Hematopoietic multipotent progenitor cell treated with erythropoietin and hydrocortisone succinate and interleukin-3 and kit ligand, for 6 days (in vitro differentiated cells): ENCODE data around the gene KRT79.

Source experiments
- DNase-seq: peaks from one replicate; pipeline ENCODE4 v3.0.0-alpha.2; 2015

The KRT79 gene

DNA sequence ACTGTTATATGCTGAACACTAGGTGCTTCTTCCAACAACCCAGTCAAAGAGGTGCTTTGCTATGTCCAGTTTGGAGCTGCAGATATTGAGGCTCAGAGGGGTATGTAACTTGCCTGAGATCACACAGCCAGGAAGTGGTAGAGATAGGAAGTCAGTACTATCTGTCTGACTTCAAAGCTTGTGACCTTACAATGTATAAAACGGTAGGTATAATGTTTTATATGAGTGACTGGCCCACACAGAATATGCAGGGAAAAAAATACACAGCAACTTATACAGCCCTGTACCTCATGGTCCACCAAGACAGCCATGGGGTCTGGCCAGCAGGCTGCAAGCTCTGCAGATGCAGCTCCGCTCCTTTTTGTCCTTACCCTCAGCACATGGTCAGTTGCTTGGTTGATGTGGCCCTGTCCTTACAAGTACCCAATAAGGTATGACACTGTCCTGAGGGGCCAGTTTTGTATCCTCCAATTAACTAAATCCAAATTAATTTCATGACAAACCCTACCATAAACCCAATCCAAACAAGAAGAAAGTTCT, 16.3 kb downstream of the KRT79 start:
- no peak for DNase-seq

DNA sequence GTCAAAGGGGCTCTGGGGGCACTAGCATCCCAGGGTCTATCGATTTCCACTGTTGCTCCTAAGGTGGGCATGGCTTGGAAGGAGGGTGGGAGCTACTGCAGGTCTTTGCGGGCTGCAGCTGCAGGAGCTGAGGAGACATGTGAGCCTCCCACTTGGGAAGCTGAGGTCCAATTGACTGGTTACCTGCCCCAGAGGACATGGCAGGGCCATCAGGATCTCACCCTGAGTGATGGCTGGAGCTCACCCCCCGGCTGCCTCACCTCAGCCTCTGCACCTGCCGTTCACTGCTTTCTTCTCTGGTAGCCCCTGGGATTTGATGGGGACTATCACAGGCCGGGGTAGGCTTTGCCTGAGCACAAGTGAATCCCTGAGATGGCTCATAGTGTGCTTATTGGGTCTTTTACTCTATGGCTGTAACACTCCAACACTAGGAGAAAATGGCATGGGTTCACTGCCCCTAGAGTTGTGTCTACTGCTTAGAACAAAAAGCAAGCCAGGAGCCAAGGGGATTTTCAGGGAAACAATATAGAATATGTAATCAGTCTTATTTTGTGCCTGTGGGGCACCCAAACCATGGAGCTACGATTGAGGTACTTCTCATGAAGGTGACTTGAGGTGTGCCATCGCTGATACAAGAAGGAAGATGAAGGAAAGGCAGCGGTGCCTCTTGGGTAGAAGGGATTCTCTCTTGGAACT, 17.0 kb downstream of the KRT79 start:
- no peak for DNase-seq

DNA sequence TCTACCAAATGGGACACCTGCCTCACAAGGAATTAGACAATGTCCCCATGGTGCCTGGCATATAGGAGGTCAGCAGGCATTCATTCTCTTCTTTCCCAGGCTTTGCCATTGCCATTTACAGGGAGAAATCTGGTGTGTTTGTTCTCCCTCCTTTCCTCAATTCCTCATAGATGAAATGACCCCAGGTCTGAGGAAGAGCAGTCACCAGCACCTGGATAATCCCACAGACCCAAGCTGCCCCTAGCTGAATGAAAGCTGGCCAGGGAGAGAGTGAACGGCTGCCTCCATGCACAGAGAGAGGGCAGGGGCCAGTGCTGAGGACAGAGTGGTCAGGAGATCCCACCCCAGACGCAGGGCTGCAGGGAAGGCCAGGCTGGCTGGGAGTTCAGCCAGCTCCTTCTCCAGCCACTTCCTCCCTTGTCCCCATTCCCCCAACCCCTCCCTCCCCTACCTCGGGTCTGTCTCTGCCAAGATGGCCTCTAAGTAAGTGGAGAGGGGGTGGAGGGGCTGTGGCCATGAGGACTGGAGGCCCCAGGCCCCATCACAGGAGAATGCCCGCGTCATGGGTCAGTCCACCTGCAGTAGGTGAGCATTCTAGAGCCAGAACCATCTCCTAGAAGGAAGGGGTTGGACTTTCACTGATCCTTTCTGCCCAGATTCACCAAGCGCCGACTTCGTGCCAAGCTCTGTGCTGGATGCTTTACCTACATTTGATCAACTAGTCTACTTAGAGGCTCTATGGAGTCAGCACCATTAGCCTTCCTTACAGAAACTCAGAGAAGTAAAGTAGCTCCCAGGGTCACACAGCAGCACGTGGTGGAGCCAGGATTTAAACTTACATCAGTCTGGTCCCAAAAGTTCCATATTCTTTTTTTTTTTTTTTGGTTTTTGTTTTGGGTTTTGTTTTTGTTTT, 18.2 kb downstream of the KRT79 start:
- no peak for DNase-seq

DNA sequence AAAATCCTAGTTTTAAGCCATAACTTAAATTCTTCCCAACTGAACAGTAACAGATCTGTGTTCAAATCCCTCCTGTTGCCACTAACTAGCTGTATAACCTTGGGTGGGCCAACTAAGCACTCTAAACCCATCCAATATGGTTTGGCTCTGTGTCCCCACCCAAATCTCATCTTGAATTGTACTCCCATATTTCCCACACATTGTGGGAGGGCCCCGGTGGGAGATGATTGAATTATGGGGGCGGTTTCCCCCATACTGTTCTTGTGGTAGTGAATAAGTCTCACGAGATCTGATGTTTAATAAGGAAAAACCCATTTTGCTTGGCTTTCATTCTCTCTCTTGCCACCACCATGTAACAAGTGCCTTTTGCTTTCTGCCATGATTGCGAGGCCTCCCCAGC, 18.9 kb downstream of the KRT79 start:
- DNase-seq, result no peak

DNA sequence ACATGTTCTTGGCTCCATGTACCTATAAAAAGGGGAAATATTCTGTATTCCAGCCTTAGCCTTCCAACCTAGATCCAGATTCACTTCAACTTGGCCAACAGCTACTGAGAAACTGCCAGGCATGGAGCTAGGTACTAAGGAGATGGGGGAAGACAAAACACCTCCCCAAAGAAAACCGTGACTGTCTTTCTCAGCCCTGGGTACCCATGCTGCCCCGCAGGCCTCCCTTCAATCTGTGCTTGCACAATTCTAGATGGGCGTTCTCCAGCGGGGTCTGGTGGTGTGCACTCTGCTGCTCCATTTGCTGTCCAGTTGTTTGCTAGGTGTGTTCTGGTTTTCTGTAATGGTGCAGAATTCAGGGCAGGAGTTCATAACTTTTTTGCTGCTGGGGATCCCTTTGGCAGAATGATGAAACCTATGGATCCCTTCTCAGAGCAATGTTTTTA, 19.4 kb downstream of the KRT79 start:
- no peak for DNase-seq

DNA sequence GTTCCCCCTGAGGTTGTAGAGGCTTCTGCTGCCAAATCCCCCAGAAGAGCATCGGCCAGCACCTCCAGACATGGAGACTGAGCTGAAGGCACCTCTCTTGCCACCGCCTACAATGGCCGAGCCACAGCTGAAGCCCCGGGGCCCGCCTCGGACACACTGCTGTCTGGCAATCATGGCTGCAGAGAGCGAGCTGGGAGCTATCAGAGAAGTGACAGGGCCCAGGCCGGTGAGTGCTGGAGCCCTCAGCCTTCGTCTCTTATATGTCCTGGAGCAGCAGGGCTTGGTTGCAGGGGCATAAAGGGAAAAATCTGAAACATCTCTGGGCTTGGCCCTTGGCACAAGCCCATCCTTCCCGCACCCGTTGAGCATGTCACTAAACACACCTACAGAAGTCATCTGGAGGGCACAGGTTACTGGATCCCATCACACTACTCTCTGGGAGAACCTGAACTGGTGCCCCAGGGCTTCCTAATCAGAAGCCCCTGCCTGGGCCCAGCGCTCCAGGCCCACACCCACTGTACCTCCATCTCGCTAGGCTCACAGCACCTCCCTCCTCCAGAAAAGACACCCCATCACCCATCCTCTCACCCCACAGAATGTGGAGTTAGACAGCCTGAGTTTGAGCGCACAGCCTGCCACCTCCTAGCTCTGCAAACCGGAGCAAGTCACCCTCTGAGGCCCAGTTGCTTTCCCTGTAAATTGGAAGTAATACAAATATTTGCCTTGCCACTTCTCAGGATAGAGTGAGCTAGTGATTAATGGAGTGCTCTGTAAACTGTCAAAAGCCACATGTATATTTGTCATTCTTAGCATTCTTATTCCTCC, 20.0 kb downstream of the KRT79 start, which contains the start of gene KRT4:
Gene KRT4 (minus strand): TSS at position 232 of the 825 bp plus-strand sequence. CDS start 58 bp downstream, at position 174.
- no peak for DNase-seq

DNA sequence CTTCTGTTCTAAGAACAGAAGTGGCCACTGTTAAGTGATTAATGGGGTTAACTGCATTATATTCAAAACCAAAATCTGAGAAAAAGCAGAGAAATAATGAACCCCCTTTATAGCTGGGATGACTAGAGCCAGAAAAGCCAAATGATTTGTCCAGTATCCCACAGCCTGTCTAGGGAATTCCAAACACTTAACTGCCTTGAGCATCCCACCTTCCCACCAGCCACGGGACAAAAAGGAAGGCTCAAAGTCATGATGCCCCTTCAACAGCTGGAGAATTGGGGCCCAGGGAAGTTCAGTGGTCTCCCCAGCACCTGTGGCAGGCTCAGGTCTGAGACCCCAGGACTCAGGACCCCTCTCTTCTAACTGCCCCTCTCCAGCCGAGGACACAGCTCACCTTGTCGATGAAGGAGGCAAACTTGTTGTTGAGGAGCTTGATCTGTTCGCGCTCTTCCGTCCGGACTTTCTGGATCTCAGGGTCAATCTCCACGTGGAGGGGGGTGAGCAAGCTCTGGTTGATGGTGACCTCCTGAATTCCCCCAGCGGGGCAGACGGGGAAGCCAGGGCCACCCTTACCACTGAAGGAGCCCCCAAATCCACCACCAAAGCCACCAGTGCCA, 20.8 kb downstream of the KRT79 start:
- DNase-seq, result no peak

DNA sequence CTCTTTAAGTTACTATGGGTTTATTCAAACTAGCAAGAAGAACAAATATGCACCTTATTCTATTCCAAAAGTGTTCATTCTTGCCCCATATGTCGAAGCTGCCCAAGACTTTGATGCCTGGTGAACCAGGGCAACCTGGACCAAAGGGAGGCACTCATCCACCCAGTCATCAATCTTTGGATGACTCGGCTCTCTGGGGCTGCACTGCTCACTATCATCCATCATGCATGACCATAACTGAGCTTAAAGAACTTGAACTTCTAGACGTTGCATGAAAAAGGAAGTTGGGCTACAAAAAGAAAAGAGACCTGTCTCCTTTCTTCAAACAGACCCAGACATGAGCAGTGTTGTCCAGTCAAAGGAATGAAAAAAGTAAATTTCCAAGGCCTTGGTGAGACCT, 21.4 kb downstream of the KRT79 start:
- no peak for DNase-seq

DNA sequence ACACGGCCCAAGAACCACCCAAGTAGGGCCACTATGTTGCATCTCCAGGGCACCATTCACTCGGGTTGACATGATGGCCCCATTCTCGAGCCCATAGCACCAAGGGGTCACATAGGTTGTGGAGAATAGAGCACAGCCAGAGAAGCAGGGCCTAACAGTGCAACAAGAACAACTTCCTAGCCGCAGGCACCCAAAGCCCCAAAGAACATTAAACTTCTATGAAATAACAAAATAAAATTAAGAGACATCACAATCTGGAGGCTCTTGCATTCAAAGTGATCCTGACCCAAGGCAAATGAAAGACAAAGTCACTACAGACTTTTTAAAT, 22.1 kb downstream of the KRT79 start:
- no peak for DNase-seq

DNA sequence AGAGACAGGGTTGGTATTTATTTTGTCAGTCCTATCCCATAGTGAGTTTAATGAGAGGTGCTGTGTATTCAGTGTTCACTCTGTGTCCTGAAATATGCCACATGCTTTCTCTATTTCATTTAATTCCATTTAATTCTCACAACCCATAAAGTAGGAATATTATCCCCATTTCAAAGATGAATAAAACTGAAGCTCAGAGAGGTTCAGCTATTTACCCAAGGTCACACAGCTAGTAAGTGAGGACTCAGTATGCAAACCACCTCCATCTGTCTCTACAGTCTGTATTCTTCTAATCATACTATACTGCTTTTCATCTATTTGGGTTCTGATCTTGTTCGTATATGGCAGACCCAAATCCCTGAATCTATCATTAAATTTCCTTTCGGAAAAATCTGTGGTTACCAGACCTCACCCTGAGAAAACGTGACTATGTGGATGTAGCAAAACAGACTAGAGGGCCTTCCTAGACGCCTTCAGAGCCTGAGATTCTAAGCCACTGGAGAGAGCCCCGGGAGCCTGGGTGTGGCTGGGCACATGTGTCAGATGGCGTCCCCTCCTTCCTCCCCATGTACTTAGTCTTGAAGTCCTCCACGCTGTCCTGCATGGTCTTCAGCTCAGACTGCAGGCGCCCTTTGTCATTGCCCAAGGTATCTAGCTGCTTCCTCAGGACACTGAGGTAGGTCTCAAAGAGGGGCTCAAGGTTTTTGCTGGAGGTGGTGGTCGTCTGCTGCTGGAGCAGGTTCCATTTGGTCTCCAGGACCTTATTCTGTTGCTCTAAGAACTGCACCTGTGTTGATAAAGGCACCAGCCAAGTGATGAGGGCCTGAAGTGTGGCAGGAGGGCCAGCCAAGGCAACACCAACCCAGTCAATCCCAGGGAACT, 22.7 kb downstream of the KRT79 start:
- no peak for DNase-seq

DNA sequence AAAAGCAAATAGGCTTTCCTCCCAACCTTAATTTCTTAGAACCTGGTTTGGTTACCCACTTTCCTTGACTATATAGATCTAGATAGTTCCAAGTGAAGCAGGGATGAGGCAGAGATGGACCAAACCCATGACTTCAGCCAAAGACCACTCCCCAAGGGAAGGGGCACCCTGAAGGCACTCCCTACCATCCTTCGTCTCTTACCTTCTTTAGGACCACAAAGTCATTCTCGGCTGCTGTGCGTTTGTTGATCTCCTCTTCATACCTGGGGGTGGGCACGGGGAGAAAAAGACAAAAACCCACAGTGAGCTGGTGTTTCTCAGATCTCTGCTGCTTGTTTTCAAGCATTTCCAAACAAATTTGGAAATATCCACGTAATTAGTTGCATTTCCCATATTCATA, 23.6 kb downstream of the KRT79 start:
- DNase-seq, result no peak

DNA sequence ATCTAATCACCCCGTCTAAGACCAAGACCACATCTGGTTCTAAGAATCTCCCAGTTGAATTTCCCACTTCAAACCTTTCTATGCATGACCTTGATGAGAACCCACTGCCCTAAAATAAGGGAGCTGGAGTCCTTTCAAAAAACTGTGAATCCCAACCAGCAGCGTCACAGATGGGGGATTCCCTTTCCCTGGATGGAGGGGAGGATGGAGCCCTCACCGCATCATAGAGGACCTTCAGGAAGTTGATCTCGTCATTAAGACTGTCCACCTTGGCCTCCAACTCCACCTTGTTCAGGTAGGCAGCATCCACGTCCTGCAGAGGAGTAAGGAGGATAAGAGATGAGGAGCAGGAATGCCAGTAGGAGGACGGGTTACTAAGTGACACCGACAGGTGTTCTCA, 24.9 kb downstream of the KRT79 start:
- no peak for DNase-seq

DNA sequence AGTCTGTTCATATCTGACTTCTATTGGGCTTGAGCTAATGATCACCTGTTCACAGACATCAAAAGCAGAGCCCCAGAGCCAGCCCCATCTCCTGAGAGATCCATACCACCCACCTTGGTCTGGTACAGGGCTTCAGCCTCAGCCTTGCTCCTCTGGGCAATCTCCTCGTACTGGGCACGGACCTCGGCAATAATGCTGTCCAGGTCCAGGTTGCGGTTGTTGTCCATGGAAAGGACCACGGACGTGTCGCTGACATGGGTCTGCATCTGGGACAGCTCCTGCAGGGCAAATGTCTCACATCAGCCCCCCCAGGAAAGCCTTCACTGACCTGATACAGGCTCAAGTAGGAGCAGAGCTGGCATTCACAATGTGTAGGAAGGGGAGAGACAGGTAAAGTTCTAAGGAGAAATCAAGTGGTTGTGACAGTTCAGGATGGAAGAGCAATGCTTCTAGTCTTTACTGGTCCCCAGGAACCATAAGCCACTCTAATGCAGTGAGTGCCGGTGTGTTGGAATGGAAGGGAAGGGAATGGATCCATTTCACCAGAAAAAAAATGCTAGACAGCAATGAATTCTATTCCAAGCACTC, 25.4 kb downstream of the KRT79 start:
- no peak for DNase-seq

DNA sequence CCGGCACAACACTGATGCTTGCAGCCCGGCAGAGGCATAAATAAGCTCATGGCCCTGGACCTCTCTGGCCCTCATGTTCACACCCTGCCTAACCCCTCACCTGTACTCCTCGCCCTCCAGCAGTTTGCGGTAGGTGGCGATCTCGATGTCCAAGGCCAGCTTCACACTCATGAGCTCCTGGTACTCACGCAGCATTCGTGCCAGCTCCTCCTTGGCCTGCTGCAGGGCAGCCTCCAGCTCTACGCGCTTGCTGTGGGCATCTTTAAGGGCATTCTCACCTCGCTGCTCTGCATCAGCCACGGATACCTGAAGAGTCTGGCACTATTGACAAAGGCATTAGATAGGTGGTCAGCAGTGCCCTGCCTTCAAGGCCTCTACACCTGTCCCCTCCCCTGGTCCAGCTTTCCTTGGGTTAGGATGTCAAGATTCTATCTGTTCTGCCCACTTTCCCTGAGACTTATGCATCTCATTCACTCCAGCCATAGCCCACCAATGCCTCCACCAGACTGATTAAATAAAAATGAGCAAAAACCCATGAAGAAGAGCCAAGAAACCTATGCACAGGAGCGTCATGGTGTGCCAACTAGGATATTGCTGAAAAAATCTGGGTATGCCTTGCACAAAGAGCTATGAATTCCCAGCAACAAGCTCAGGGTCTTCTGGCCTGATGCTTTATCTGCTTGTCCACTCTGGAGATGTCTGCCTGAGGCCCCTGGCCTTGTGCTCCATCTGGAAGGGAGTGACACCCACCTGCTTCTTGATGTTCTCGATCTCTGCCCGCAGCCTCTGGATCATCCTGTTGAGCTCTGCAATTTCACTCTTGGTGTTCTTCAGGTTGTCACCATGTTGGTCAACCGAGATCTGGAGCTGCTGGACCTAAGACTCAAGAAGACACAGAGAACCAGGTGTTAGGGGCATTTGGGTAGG, 26.3 kb downstream of the KRT79 start:
- no peak for DNase-seq

DNA sequence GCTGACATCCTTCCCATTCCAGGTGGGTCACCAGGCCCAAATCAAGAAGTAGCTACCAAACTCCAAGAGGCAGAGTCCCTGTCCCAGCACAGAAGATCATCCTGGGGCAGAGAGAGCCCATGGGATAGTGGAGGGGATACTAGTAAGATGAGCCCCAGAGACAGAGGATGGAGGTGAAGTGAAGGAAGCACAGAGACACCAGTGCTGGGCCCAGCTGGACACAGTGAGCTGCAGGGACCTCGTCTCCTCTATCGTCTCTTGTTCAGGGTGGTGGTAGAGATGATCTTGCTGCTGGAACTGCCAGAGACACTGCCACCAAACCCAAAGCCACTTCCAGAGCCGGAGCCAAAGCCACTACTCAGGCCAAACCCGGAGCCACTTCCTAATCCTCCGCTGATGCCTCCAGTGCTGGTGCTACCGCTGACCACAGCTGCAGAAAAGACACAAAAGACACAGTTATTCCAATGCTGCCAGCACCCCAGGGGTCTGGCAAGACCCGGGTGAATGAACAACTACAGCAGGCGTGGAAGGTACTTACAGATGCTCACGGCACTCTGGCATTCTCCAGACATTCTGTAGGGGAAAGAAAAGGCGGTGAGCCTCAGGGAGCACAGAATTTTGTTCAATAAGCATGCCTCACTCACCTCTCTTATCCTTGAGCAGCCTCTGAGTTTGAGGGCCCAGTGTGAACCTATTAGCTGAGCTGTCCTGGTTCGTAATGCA, 27.1 kb downstream of the KRT79 start:
- DNase-seq, result no peak

DNA sequence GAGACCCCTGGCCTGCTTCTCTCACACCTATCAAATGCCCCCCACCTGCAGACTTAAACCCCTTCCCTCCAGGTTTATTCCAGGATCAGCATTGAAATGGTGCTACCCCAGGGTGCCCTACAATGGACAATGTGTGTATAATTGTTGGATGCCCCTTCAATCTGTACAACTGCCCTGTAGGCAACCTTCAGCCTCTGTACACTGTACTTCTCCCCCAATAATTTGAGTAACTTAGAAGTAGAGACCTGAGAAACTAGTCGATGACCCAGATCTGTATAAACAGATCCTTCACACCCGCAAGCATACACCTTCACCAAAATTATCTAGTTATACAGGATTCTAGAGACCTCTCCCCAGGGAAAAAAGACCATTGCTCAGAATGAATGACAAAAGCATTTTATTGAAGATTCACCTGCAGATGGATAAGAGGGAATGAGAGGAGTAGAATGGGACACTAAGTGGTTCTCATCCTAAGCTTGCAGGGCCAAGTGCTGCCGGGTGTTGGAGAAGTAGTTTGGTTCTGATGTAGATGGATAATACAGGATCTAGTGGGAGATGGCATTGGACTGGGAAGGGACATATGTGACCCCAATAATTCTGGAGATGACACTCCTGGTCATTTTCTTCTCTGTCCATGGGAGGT, 27.8 kb downstream of the KRT79 start:
- DNase-seq, result no peak

DNA sequence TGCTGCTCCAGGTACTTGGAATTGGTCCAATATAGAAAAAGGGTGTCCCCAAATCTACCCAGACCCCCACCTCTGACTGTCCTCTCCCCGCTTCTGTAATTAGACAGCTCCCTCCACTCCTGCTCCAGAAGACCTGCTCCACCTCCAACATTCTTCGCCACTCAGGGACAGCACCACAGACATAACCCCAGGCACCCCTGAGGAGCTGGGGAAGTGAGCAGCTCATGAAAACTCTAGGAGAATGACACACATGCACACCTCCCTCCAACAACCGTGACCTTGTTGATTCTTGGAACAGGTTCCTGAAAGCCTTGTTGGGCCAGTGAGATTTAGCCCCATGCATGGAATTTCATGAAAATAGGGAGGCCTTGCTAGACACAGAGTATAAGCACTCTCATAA, 28.4 kb downstream of the KRT79 start:
- no peak for DNase-seq

DNA sequence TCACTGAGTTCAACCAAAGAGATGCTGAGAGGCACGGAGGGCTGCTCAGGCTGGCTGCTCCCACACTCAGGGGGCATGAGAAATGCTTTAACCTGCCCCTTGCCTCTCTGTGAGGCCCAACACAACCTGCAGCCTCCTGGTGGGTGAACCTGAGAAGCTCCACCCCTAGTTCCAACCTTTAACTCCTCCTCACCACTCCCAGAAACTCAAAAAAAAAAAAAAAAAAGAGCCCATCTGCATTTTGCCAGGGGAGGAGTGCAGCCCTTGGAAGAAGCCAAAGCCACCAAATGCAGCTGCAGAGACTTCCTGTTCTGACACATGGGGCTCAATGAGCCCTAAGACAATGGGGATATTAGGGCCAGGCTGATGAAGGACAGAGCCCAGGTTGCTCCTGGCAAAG, 29.1 kb downstream of the KRT79 start:
- DNase-seq, result peak; percentile 15

DNA sequence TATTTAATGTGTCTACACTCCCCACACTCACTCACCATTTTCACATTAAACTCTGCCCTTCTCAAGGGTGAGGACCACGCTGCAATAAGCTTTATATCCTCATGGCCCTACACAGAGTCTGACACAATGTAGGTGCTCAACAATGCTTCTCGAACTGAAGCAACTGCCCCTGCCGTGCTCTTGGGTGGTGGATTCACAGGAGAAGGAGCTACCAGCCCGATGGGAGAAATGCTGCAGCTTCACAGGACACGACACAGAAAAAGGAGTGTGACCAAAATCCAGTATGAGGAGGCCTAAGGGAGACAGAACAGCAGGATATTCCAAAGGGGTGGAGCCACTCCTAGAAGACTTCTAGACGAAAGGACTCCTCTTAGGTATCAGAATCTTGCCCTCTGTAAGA, 31.7 kb downstream of the KRT79 start:
- DNase-seq, result no peak
